Measurements from ENCODE around the gene UBE2V1. TPM values are rescaled to one million over a fixed set of nuclear protein-coding genes. Genes with fewer than 3 reads are reported as not detected.

Gene UBE2V1
- total and polyA plus RNA-seq, 10 of the 15 experiments (the other 5 are each of a cell fraction or from before 2014, with no cell fraction given) = 51.8 to 219 (median 141) TPM

GRCh38 chr20:50071039-50071888, 41.7 kb downstream of the UBE2V1 start:
- DNase-seq (ENCODE audit: low read depth, low spot score) = no peak
- WGBS (ENCODE audit: insufficient coverage, insufficient replicate concordance, low lambda C conversion rate, missing lambda C conversion rate) = 7% methylated on average over 47 of the region's 48 CpGs
- ChIA-PET CTCF (interaction anchor here (0.6 to 10.1 kb wide), 60 partner anchors 9 to 530 kb away, joined by 3 to 369 read pairs (median 4); partner anchors contain the start of genes PEDS1, RNF114, SNAI1 and UBE2V1), POLR2A (interaction anchor here (0.5 to 1.2 kb wide), 5 partner anchors 13 to 408 kb away, joined by 3 to 6 read pairs (median 3); no protein-coding TSS in a partner anchor), SMC1A (ENCODE audit: uncharacterized antibody, unreplicated experiment) (interaction anchor here (0.6 to 5.8 kb wide), 36 partner anchors 10 to 136 kb away, joined by 3 to 93 read pairs (median 5); partner anchors contain the start of gene SNAI1), RAD21 (ENCODE audit: unreplicated experiment) (interaction anchor here (0.6 to 9.0 kb wide), 37 partner anchors 10 to 530 kb away, joined by 3 to 234 read pairs (median 4); partner anchors contain the start of genes SNAI1 and UBE2V1)
- Histone ChIP-seq H3K9me3 (replicated peaks; ENCODE audit: control insufficient read depth, insufficient read depth, low read length) (no peaks in the 10 kb centered on the region), H3K4me1 (ENCODE audit: control insufficient read depth, insufficient read depth, low read length) (peaks cover 5% of the 10 kb centered on the region), H3K4me2 (ENCODE audit: control insufficient read depth, insufficient read depth) (peak overlapping the region; percentile 86), H4K20me1 (ENCODE audit: control insufficient read depth, insufficient read depth) (no peaks in the 10 kb centered on the region), H2AFZ (ENCODE audit: control insufficient read depth, low read depth, low read length) (peak overlapping the region; percentile 95), H3K27me3 (replicated peaks in 1 of 2; ENCODE audit: control insufficient read depth in 2 of 2, insufficient read depth in 2 of 2, low read length in 1 of 2) (no peaks in the 10 kb centered on the region), H3K27ac (ENCODE audit: control insufficient read depth, insufficient read depth) (no peak overlapping the region), H3K9ac (ENCODE audit: control insufficient read depth, insufficient read depth, low read length) (peak overlapping the region; percentile 44; the same call in 1 of the 2 replicates), H3K36me3 (ENCODE audit: control insufficient read depth in 2 of 2, insufficient read depth in 2 of 2, low read length in 1 of 2) (no peaks in the 10 kb centered on the region), H3K79me2 (ENCODE audit: control insufficient read depth, insufficient read depth, low read length) (no peaks in the 10 kb centered on the region), H3K4me3 (peak overlapping the region; percentile 37; the same call in 1 of the 2 replicates)
- BruUV-seq (replicated peaks) = no TSS peak
- peak; percentile 89 for FAIRE-seq
- ATAC-seq = peak; percentile 99
- in situ Hi-C loops (cut with MboI) (loop anchor here (5.0 kb wide), 1 partner anchor 89 kb away; the partner anchor contains the start of gene SNAI1), intact Hi-C loops (cut with micrococcal nuclease; ENCODE audit: unreplicated experiment) (loop anchor here (1.0 to 5.0 kb wide), 2 partner anchors 92 to 96 kb away; no protein-coding TSS in a partner anchor)
- TF ChIP-seq BACH1 (IDR thresholded peaks at IDR 0.05; ENCODE audit: borderline replicate concordance) = no peak
- TF ChIP-seq ATF7 (IDR thresholded peaks at IDR 0.05; ENCODE audit: low read depth) = peak; percentile 43
- TF ChIP-seq MAX (IDR thresholded peaks at IDR 0.05; ENCODE audit: low read depth, low read length) = peak; percentile 46; the same call in 1 of the 2 replicates
- TF ChIP-seq RAD21 (IDR thresholded peaks at IDR 0.05; ENCODE audit: insufficient read depth, low read depth, low read length) = peak; percentile 99
- TF ChIP-seq RELA (IDR thresholded peaks at IDR 0.05; ENCODE audit: borderline replicate concordance, partially characterized antibody) = peak; percentile 39
- TF ChIP-seq SREBF2 (IDR thresholded peaks at IDR 0.05; ENCODE audit: low read length) = no peak
- TF ChIP-seq BCL3 (IDR thresholded peaks at IDR 0.05; ENCODE audit: borderline replicate concordance, insufficient read depth, low read depth, low read length, poor library complexity, severe bottlenecking) = no peak
- TF ChIP-seq RBBP5 (conservative IDR thresholded peaks at IDR 0.05) = no peak
- peak; percentile 93 for TF ChIP-seq SMARCA5 (IDR thresholded peaks at IDR 0.05)
- TF ChIP-seq MEF2B (IDR thresholded peaks at IDR 0.05; ENCODE audit: partially characterized antibody, poor library complexity, severe bottlenecking) = no peak
- TF ChIP-seq HDGF (IDR thresholded peaks at IDR 0.05) = peak; percentile 46; the same call in 1 of the 2 replicates
- no peak for TF ChIP-seq USF1 (IDR thresholded peaks at IDR 0.05; ENCODE audit: borderline replicate concordance, extremely low read length, insufficient read depth, low read depth, low read length)
- TF ChIP-seq PRDM15 (CRISPR knock-in tag; IDR thresholded peaks at IDR 0.05) = no peak
- TF ChIP-seq PAX5 (IDR thresholded peaks at IDR 0.05; ENCODE audit: borderline replicate concordance, low read depth, low read length) = peak; percentile 50; the same call in 1 of the 2 replicates

Measured in GM12878 (cell line).